Ascending aorta (tissue), 2 donors: ENCODE measurements around the gene UGT1A6. TPM values are rescaled to one million over a fixed set of nuclear protein-coding genes. Genes with fewer than 3 reads are reported as not detected.

Experiments used
- DNase-seq, 2 donors: peaks; one replicate each; pipeline ENCODE4 v3.0.0-alpha.2; 2019; ENCODE audit warnings: low spot score in 2 of 2
- H3K27ac ChIP-seq, 2 donors: fragments of 200-600 bp; sonication (generic); one replicate each; pipeline ENCODE4 v1.5.1; 2016 to 2017; ENCODE audit warnings: mild to moderate bottlenecking in 1 of 2
- H3K27me3 ChIP-seq: fragments of 200-600 bp; sonication (generic); one replicate; pipeline ENCODE4 v1.5.1; 2017
- H3K36me3 ChIP-seq, 2 donors: fragments of 200-600 bp; sonication (generic); one replicate each; pipeline ENCODE4 v1.5.1; 2016
- H3K4me1 ChIP-seq, 2 donors: fragments of 200-600 bp; sonication (generic); one replicate each; pipeline ENCODE4 v1.5.1; 2016 to 2017; ENCODE audit warnings: mild to moderate bottlenecking in 1 of 2
- H3K4me3 ChIP-seq, 2 donors: fragments of 200-600 bp; sonication (generic); one replicate each; pipeline ENCODE4 v1.5.1; 2016 to 2017; ENCODE audit warnings: mild to moderate bottlenecking in 1 of 2
- H3K9me3 ChIP-seq, 2 donors: fragments of 200-600 bp; sonication (generic); one replicate each; pipeline ENCODE4 v1.5.1; 2016
- CTCF ChIP-seq, 3 experiments: fragments of 200-600 bp in 2 of 3; fragments of 450-650 bp in 1 of 3; sonication (generic) in 2 of 3; IDR thresholded peaks; one replicate each; pipeline ENCODE4 v1.5.1; 2016 to 2019; ENCODE audit warnings: antibody characterized with exemption in 3 of 3, mild to moderate bottlenecking in 1 of 3, moderate library complexity in 1 of 3
- intact Hi-C: fragments of 100-400 bp; cut with DNase I; formaldehyde crosslinking; loops from one replicate; pipeline ENCODE4 v1.15.1; 2023
- total RNA-seq: library from RNA; depleted of rRNA; stranded (reverse); fragments of >200 nt; gene quantifications from one replicate; pipeline ENCODE4 v1.1.0, GENCODE V29; 2016

Gene UGT1A6
- total RNA-seq, 1 donor from 2014 or later, result 10.6 TPM

GRCh38 chr2:233764761-233765160 lies 72.1 kb downstream of the UGT1A6 start:
- H3K4me1 ChIP-seq, result no peaks in the 10 kb centered on the region
- intact Hi-C loops, result no loop called here
- H3K27ac ChIP-seq, result no peak overlapping the region
- TF ChIP-seq CTCF (IDR thresholded peaks at IDR 0.05), result no peak
- no peaks in the 10 kb centered on the region for H3K27me3 ChIP-seq
- no peak overlapping the region for H3K4me3 ChIP-seq
- H3K9me3 ChIP-seq, result no peaks in the 10 kb centered on the region
- DNase-seq, result no peak
- H3K36me3 ChIP-seq, result no peaks in the 10 kb centered on the region

- no peaks in the 10 kb centered on the region for H3K4me1 ChIP-seq
- no peaks in the 10 kb centered on the region for H3K9me3 ChIP-seq
- no peak overlapping the region for H3K4me3 ChIP-seq
- TF ChIP-seq CTCF (IDR thresholded peaks at IDR 0.05), result no peak
- DNase-seq, result no peak
- H3K27me3 ChIP-seq, result no peaks in the 10 kb centered on the region
- no peaks in the 10 kb centered on the region for H3K36me3 ChIP-seq
- intact Hi-C loops, result no loop called here
- no peak overlapping the region for H3K27ac ChIP-seq
Measured at GRCh38 chr2:233766416-233766815, 73.7 kb downstream of the UGT1A6 start.

DNA sequence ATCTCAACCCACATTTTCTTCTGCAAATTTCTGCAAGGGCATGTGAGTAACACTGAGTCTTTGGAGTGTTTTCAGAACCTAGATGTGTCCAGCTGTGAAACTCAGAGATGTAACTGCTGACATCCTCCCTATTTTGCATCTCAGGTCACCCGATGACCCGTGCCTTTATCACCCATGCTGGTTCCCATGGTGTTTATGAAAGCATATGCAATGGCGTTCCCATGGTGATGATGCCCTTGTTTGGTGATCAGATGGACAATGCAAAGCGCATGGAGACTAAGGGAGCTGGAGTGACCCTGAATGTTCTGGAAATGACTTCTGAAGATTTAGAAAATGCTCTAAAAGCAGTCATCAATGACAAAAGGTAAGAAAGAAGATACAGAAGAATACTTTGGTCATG lies 75.4 kb downstream of the UGT1A6 start:
- Histone ChIP-seq H3K4me1 (no peaks in the 10 kb centered on the region), H3K9me3 (no peaks in the 10 kb centered on the region), H3K36me3 (no peaks in the 10 kb centered on the region), H3K27me3 (no peaks in the 10 kb centered on the region), H3K27ac (no peak overlapping the region), H3K4me3 (no peak overlapping the region)
- TF ChIP-seq CTCF (IDR thresholded peaks at IDR 0.05), result no peak
- intact Hi-C loops, result no loop called here
- no peak for DNase-seq

DNA sequence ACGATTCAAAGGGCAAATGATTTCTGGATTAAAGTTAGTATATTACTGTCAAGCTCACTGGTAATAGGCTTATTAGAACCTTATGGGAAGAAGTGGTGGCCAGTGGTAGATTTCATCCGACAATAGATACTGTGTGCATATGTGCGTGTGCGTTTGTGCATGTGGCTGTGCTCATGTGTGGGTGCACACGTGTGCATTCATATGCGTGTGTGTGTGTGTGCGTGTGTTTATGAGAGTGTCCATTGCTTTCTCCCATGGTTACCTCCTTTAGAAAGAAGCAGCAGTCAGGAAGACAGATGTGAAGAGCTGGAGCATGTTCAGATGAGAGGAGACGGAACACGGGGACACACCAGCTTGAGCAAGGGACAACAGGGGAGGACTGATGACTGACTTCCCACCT lies 76.6 kb downstream of the UGT1A6 start:
- no peaks in the 10 kb centered on the region for H3K9me3 ChIP-seq
- intact Hi-C loops, result no loop called here
- no peak for DNase-seq

DNA sequence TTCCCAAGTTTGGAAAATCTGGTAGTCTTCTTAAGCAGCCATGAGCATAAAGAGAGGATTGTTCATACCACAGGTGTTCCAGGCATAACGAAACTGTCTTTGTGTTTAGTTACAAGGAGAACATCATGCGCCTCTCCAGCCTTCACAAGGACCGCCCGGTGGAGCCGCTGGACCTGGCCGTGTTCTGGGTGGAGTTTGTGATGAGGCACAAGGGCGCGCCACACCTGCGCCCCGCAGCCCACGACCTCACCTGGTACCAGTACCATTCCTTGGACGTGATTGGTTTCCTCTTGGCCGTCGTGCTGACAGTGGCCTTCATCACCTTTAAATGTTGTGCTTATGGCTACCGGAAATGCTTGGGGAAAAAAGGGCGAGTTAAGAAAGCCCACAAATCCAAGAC lies 79.5 kb downstream of the UGT1A6 start:
- H3K4me1 ChIP-seq, result no peaks in the 10 kb centered on the region
- no peak for DNase-seq
- no peaks in the 10 kb centered on the region for H3K27me3 ChIP-seq
- no peak for TF ChIP-seq CTCF (IDR thresholded peaks at IDR 0.05)
- H3K36me3 ChIP-seq, result no peaks in the 10 kb centered on the region
- no peak overlapping the region for H3K4me3 ChIP-seq
- no peaks in the 10 kb centered on the region for H3K9me3 ChIP-seq
- no peak overlapping the region for H3K27ac ChIP-seq
- intact Hi-C loops, result no loop called here

More for the DNA sequence above, 76.6 kb downstream of the UGT1A6 start:
- Histone ChIP-seq H3K4me3 (no peak overlapping the region), H3K27me3 (no peaks in the 10 kb centered on the region), H3K36me3 (no peaks in the 10 kb centered on the region), H3K4me1 (no peaks in the 10 kb centered on the region), H3K27ac (no peak overlapping the region)
- TF ChIP-seq CTCF (IDR thresholded peaks at IDR 0.05), result no peak

- no peaks in the 10 kb centered on the region for H3K27me3 ChIP-seq
- no peak overlapping the region for H3K27ac ChIP-seq
- intact Hi-C loops, result no loop called here
- no peak for DNase-seq
- no peaks in the 10 kb centered on the region for H3K9me3 ChIP-seq
- H3K4me3 ChIP-seq, result no peak overlapping the region
- no peaks in the 10 kb centered on the region for H3K4me1 ChIP-seq
- TF ChIP-seq CTCF (IDR thresholded peaks at IDR 0.05), result no peak
- H3K36me3 ChIP-seq, result no peaks in the 10 kb centered on the region
Measured at GRCh38 chr2:233772583-233772982, 79.9 kb downstream of the UGT1A6 start.
